ENCODE measurements around the gene SLC51B.

DNA sequence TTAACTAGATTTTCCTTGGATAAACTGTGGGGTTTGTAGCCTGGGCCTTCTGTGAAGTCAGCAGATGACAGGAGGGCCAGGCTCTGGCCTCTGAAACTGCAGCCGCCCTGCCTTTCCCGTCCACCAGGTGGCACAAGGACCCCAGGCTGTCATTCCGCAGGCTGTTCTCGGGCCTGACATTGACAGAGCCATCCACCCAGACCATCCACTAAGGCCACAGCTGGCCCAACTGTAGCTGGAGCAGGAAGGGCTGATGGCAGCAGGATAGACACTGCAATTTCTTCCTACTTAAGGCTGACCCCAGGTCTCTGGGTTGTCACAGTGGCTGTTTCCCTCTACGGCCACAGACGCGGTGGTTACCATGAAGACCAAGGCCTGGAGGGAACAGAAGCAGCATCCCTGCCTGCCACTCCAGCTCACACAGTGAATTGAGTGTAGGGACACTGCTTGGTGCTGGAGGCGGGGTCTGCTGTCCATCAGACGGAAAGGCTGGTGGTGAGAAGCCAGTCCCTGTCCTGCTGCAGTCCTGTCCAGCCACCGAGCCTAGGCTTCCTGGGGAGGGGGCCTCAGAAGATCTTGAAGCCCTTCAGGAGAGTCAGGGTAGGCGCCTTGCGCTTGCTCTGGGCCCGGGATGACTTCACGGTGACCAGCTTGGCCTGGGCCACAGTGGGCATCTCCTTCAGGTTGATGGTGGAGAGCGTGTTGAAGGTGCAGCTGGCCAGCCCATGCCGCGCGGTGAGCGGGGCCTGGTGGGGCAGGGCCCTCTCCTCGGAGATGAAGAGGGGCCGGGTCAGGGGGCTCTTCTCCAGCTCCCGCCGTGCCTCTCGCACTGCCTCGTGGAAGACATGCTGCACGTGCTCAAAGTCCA is 9.4 kb downstream of the SLC51B start:
- TF ChIP-seq NFE2L2 (IDR thresholded peaks at IDR 0.05; ENCODE audit: low read depth, low read length): no peak
- TF ChIP-seq, protein P1, sequence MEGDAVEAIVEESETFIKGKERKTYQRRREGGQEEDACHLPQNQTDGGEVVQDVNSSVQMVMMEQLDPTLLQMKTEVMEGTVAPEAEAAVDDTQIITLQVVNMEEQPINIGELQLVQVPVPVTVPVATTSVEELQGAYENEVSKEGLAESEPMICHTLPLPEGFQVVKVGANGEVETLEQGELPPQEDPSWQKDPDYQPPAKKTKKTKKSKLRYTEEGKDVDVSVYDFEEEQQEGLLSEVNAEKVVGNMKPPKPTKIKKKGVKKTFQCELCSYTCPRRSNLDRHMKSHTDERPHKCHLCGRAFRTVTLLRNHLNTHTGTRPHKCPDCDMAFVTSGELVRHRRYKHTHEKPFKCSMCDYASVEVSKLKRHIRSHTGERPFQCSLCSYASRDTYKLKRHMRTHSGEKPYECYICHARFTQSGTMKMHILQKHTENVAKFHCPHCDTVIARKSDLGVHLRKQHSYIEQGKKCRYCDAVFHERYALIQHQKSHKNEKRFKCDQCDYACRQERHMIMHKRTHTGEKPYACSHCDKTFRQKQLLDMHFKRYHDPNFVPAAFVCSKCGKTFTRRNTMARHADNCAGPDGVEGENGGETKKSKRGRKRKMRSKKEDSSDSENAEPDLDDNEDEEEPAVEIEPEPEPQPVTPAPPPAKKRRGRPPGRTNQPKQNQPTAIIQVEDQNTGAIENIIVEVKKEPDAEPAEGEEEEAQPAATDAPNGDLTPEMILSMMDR (conservative IDR thresholded peaks at IDR 0.05; ENCODE audit: low read depth, low read length): peak; percentile 97
- TF ChIP-seq POLR2A (IDR thresholded peaks at IDR 0.05; ENCODE audit: low read depth, low read length): 0 out of 2 replicates have a peak, but pooled peaks have one; percentile 42
- TF ChIP-seq, protein P2, sequence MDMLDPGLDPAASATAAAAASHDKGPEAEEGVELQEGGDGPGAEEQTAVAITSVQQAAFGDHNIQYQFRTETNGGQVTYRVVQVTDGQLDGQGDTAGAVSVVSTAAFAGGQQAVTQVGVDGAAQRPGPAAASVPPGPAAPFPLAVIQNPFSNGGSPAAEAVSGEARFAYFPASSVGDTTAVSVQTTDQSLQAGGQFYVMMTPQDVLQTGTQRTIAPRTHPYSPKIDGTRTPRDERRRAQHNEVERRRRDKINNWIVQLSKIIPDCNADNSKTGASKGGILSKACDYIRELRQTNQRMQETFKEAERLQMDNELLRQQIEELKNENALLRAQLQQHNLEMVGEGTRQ (IDR thresholded peaks at IDR 0.05; ENCODE audit: low read depth, low read length): no peak

Data from IMR-90 (cell line).